ENCODE measurements around the gene TPST1. TPM values are rescaled to one million over a fixed set of nuclear protein-coding genes. Genes with fewer than 3 reads are reported as not detected.

Gene TPST1
- total and polyA plus RNA-seq, 2 of the 8 experiments (the other 6 are each of a cell fraction or from before 2014, with no cell fraction given), result 8.2 to 18.4 TPM

- Histone ChIP-seq H3K4ac (replicated peaks; ENCODE audit: insufficient read length, low read depth, low read length) (no peak overlapping the region), H3K4me1 (replicated peaks in 1 of 4; ENCODE audit: control insufficient read depth in 3 of 4, insufficient read depth in 4 of 4, low read length in 3 of 4) (no peaks in the 10 kb centered on the region), H3K27ac (ENCODE audit: low read depth, low read length) (no peak overlapping the region), H3K4me3 (ENCODE audit: extremely low read depth in 1 of 4, insufficient read depth in 2 of 4, low read depth in 3 of 4, low read length in 4 of 4) (no peak overlapping the region), H3K23ac (ENCODE audit: insufficient read length) (no peak overlapping the region), H3K9ac (replicated peaks in 1 of 4; ENCODE audit: extremely low read depth in 1 of 4, low read depth in 3 of 4, low read length in 3 of 4) (no peak overlapping the region), H2BK12ac (ENCODE audit: low read depth, low read length) (no peak overlapping the region), H4K5ac (ENCODE audit: insufficient read length, low read depth, low read length) (no peak overlapping the region), H2BK15ac (ENCODE audit: low read length) (no peak overlapping the region), H2AK5ac (ENCODE audit: low read depth, low read length) (no peak overlapping the region), H3K18ac (ENCODE audit: extremely low read depth, low read length) (no peak overlapping the region), H4K91ac (replicated peaks; ENCODE audit: insufficient read length, low read length) (no peak overlapping the region), H3K36me3 (ENCODE audit: control insufficient read depth in 2 of 4, insufficient read depth in 4 of 4, low read length in 3 of 4) (no peaks in the 10 kb centered on the region), H4K8ac (ENCODE audit: extremely low read depth, insufficient read depth, low read length) (no peak overlapping the region), H2BK120ac (replicated peaks; ENCODE audit: low read depth, low read length) (no peak overlapping the region), H3K9me3 (ENCODE audit: insufficient read depth in 2 of 2, low read depth in 1 of 2, low read length in 1 of 2) (no peaks in the 10 kb centered on the region), H2BK20ac (ENCODE audit: low read length) (no peak overlapping the region), H3K14ac (ENCODE audit: insufficient read length) (no peak overlapping the region), H2BK5ac (ENCODE audit: low read depth, low read length) (no peak overlapping the region), H4K20me1 (replicated peaks in 1 of 2; ENCODE audit: control insufficient read depth in 1 of 2, insufficient read depth in 2 of 2, low read length in 2 of 2) (peaks cover 0 to 4% of the 10 kb centered on the region in 2 experiments), H3K27me3 (replicated peaks in 1 of 4; ENCODE audit: control insufficient read depth in 3 of 4, extremely low read depth in 1 of 4, insufficient read depth in 3 of 4, low read length in 3 of 4) (no peaks in the 10 kb centered on the region), H3K4me2 (ENCODE audit: insufficient read depth in 1 of 2, low read depth in 2 of 2, low read length in 2 of 2) (no peak overlapping the region), H2AFZ (ENCODE audit: low read length) (no peak overlapping the region), H3K79me2 (ENCODE audit: control insufficient read depth in 1 of 2, insufficient read depth in 2 of 2, low read length in 2 of 2) (no peaks in the 10 kb centered on the region; a peak in 2 of 4 replicates), H3K79me1 (ENCODE audit: low read depth, low read length) (0 out of 2 replicates have a peak, but pooled peaks cover 2% of the 10 kb centered on the region), H3K23me2 (ENCODE audit: low read depth, low read length) (no peaks in the 10 kb centered on the region), H3K56ac (replicated peaks; ENCODE audit: insufficient read length, low read depth, low read length) (no peak overlapping the region)
- CTCF ChIA-PET (ENCODE audit: partially characterized antibody), result interaction anchor here (0.8 to 1.6 kb wide), 3 partner anchors 28 to 139 kb away, joined by 3 to 4 read pairs (median 4); partner anchors contain the start of gene TPST1
- TF ChIP-seq USF2 (IDR thresholded peaks at IDR 0.05; ENCODE audit: low read length), result no peak
- TF ChIP-seq RAD21 (IDR thresholded peaks at IDR 0.05 in 1 of 2, conservative IDR thresholded peaks at IDR 0.05 in 1 of 2; ENCODE audit: low read depth in 2 of 2, low read length in 2 of 2), result no peak
- no peak for TF ChIP-seq TAF7 (optimal IDR thresholded peaks at IDR 0.05; ENCODE audit: borderline replicate concordance, low read depth, low read length)
- no peak for TF ChIP-seq BACH1 (IDR thresholded peaks at IDR 0.05; ENCODE audit: low read length)
- TF ChIP-seq CBX5 (IDR thresholded peaks at IDR 0.05; ENCODE audit: low read depth, low read length), result no peak
- no peak for TF ChIP-seq SP4 (IDR thresholded peaks at IDR 0.05; ENCODE audit: low read length)
- WGBS, 2 experiments (ENCODE audit: extremely low coverage in 1 of 2, insufficient coverage in 1 of 2, insufficient read length in 1 of 2, insufficient replicate concordance in 2 of 2, low coverage in 1 of 2, low lambda C conversion rate in 2 of 2, missing lambda C conversion rate in 1 of 2), result 87% methylated on average over 6 of the region's 6 CpGs; no CpG with 5 or more reads in 1 of the 2 experiments
- DNase-seq (ENCODE audit: low read depth in 1 of 2, low spot score in 2 of 2) (no peak), FAIRE-seq (no peak)
- POLR2A ChIA-PET (ENCODE audit: partially characterized antibody), result no interaction called here
These were observed 33.0 kb downstream of the TPST1 start for GRCh38 chr7:66237906-66238772.

All from H1 (cell line).